ENCODE measurements around the gene PRKG2. TPM values are rescaled to one million over a fixed set of nuclear protein-coding genes. Genes with fewer than 3 reads are reported as not detected.
A peak's percentile ranks its signal among the peaks of the same experiment; 100 is the strongest.
"Not testable (repeated sequence)": the region's sequence is repeated elsewhere in the genome, so short reads cannot be mapped to it uniquely, and the experiment has no call there.

PRKG2 gene
- total RNA-seq, 1 donor from 2014 or later = 0.10 TPM

GRCh38 chr4:81235982-81236749, 21.1 kb upstream of the PRKG2 start:
- H3K4me3 Mint-ChIP-seq = no peak overlapping the region
- H3K36me3 Mint-ChIP-seq (ENCODE audit: low read depth) = no peaks in the 10 kb centered on the region
- peaks cover 12% of the 10 kb centered on the region for H3K9me3 Mint-ChIP-seq
- DNase-seq (ENCODE audit: low spot score) = no peak
- intact Hi-C loops (cut with micrococcal nuclease) = no loop called here
- no peaks in the 10 kb centered on the region for H3K27me3 Mint-ChIP-seq (ENCODE audit: insufficient read depth)
- H3K27ac Mint-ChIP-seq = no peak overlapping the region
- H3K4me1 Mint-ChIP-seq (ENCODE audit: low read depth) = no peaks in the 10 kb centered on the region

GRCh38 chr4:81227968-81228367, 12.9 kb upstream of the PRKG2 start:
- no peak overlapping the region for H3K4me3 Mint-ChIP-seq
- peaks cover 1% of the 10 kb centered on the region for H3K36me3 Mint-ChIP-seq (ENCODE audit: low read depth)
- H3K27me3 Mint-ChIP-seq (ENCODE audit: insufficient read depth) = no peaks in the 10 kb centered on the region
- no peaks in the 10 kb centered on the region for H3K4me1 Mint-ChIP-seq (ENCODE audit: low read depth)
- intact Hi-C loops (cut with micrococcal nuclease) = no loop called here
- peaks cover 22% of the 10 kb centered on the region for H3K9me3 Mint-ChIP-seq
- no peak for DNase-seq (ENCODE audit: low spot score)
- no peak overlapping the region for H3K27ac Mint-ChIP-seq

GRCh38 chr4:81227138-81227537, 12.1 kb upstream of the PRKG2 start:
- Mint-ChIP-seq H3K4me3 (no peak overlapping the region), H3K36me3 (ENCODE audit: low read depth) (peaks cover 1% of the 10 kb centered on the region), H3K9me3 (peaks cover 19% of the 10 kb centered on the region), H3K27ac (no peak overlapping the region), H3K4me1 (ENCODE audit: low read depth) (no peaks in the 10 kb centered on the region), H3K27me3 (ENCODE audit: insufficient read depth) (no peaks in the 10 kb centered on the region)
- intact Hi-C loops (cut with micrococcal nuclease) = no loop called here
- DNase-seq (ENCODE audit: low spot score) = no peak

GRCh38 chr4:81225252-81225651, 10.2 kb upstream of the PRKG2 start:
- no peaks in the 10 kb centered on the region for H3K4me1 Mint-ChIP-seq (ENCODE audit: low read depth)
- intact Hi-C loops (cut with micrococcal nuclease) = no loop called here

GRCh38 chr4:81222082-81222472, 7.1 kb upstream of the PRKG2 start:
- DNase-seq (ENCODE audit: low spot score); H3K27me3 Mint-ChIP-seq (ENCODE audit: insufficient read depth); H3K36me3 Mint-ChIP-seq (ENCODE audit: low read depth); H3K27ac Mint-ChIP-seq; H3K9me3 Mint-ChIP-seq; H3K4me3 Mint-ChIP-seq; intact Hi-C loops (cut with micrococcal nuclease); H3K4me1 Mint-ChIP-seq (ENCODE audit: low read depth): not testable (repeated sequence)

More at GRCh38 chr4:81225252-81225651, 10.2 kb upstream of the PRKG2 start:
- peaks cover 3% of the 10 kb centered on the region for H3K27me3 Mint-ChIP-seq (ENCODE audit: insufficient read depth)
- H3K9me3 Mint-ChIP-seq = peaks cover 1% of the 10 kb centered on the region
- H3K27ac Mint-ChIP-seq = no peak overlapping the region
- DNase-seq (ENCODE audit: low spot score) = no peak
- H3K4me3 Mint-ChIP-seq = no peak overlapping the region
- no peaks in the 10 kb centered on the region for H3K36me3 Mint-ChIP-seq (ENCODE audit: low read depth)

- H3K27ac Mint-ChIP-seq = no peak overlapping the region
- H3K36me3 Mint-ChIP-seq (ENCODE audit: low read depth) = no peaks in the 10 kb centered on the region
- DNase-seq (ENCODE audit: low spot score) = no peak
- no peaks in the 10 kb centered on the region for H3K4me1 Mint-ChIP-seq (ENCODE audit: low read depth)
- intact Hi-C loops (cut with micrococcal nuclease) = no loop called here
- no peak overlapping the region for H3K4me3 Mint-ChIP-seq
- no peaks in the 10 kb centered on the region for H3K9me3 Mint-ChIP-seq
- peaks cover 12% of the 10 kb centered on the region for H3K27me3 Mint-ChIP-seq (ENCODE audit: insufficient read depth)
These were observed 6.5 kb upstream of the PRKG2 start for GRCh38 chr4:81221303-81222081.

- H3K36me3 Mint-ChIP-seq (ENCODE audit: low read depth) = no peaks in the 10 kb centered on the region
- H3K4me3 Mint-ChIP-seq = no peak overlapping the region
- no peaks in the 10 kb centered on the region for H3K9me3 Mint-ChIP-seq
- no peaks in the 10 kb centered on the region for H3K4me1 Mint-ChIP-seq (ENCODE audit: low read depth)
- DNase-seq (ENCODE audit: low spot score) = no peak
- H3K27me3 Mint-ChIP-seq (ENCODE audit: insufficient read depth) = peaks cover 22% of the 10 kb centered on the region
- no peak overlapping the region for H3K27ac Mint-ChIP-seq
- intact Hi-C loops (cut with micrococcal nuclease) = no loop called here
These were observed 5.2 kb upstream of the PRKG2 start for GRCh38 chr4:81220271-81220670.

- Mint-ChIP-seq H3K4me1 (ENCODE audit: low read depth) (no peaks in the 10 kb centered on the region), H3K9me3 (no peaks in the 10 kb centered on the region), H3K4me3 (no peak overlapping the region), H3K27me3 (ENCODE audit: insufficient read depth) (peaks cover 24% of the 10 kb centered on the region), H3K36me3 (ENCODE audit: low read depth) (no peaks in the 10 kb centered on the region), H3K27ac (no peak overlapping the region)
- no peak for DNase-seq (ENCODE audit: low spot score)
- intact Hi-C loops (cut with micrococcal nuclease) = no loop called here
These were observed 3.2 kb upstream of the PRKG2 start for GRCh38 chr4:81218206-81218605.

GRCh38 chr4:81217779-81218178, 2.8 kb upstream of the PRKG2 start:
- DNase-seq (ENCODE audit: low spot score) = no peak
- Mint-ChIP-seq H3K4me3 (no peak overlapping the region), H3K27me3 (ENCODE audit: insufficient read depth) (peaks cover 24% of the 10 kb centered on the region), H3K36me3 (ENCODE audit: low read depth) (no peaks in the 10 kb centered on the region), H3K4me1 (ENCODE audit: low read depth) (no peaks in the 10 kb centered on the region), H3K9me3 (no peaks in the 10 kb centered on the region), H3K27ac (no peak overlapping the region)
- intact Hi-C loops (cut with micrococcal nuclease) = no loop called here

- Mint-ChIP-seq H3K27me3 (ENCODE audit: insufficient read depth) (peaks cover 26% of the 10 kb centered on the region), H3K9me3 (no peaks in the 10 kb centered on the region), H3K27ac (no peak overlapping the region), H3K36me3 (ENCODE audit: low read depth) (no peaks in the 10 kb centered on the region), H3K4me3 (no peak overlapping the region), H3K4me1 (ENCODE audit: low read depth) (no peaks in the 10 kb centered on the region)
- DNase-seq (ENCODE audit: low spot score) = no peak
- intact Hi-C loops (cut with micrococcal nuclease) = no loop called here
These were observed 909 bp upstream of the PRKG2 start for GRCh38 chr4:81215931-81216330.

- Mint-ChIP-seq H3K36me3 (ENCODE audit: low read depth) (no peaks in the 10 kb centered on the region), H3K27ac (peak overlapping the region; percentile 36), H3K27me3 (ENCODE audit: insufficient read depth) (peaks cover 28% of the 10 kb centered on the region), H3K4me1 (ENCODE audit: low read depth) (no peaks in the 10 kb centered on the region), H3K9me3 (no peaks in the 10 kb centered on the region), H3K4me3 (peak overlapping the region; percentile 71)
- intact Hi-C loops (cut with micrococcal nuclease) = no loop called here
- no peak for DNase-seq (ENCODE audit: low spot score)
These were observed 710 bp downstream of the PRKG2 start for GRCh38 chr4:81214144-81214880.

- Mint-ChIP-seq H3K4me3 (no peak overlapping the region), H3K27ac (no peak overlapping the region), H3K36me3 (ENCODE audit: low read depth) (no peaks in the 10 kb centered on the region), H3K9me3 (no peaks in the 10 kb centered on the region), H3K4me1 (ENCODE audit: low read depth) (no peaks in the 10 kb centered on the region), H3K27me3 (ENCODE audit: insufficient read depth) (peaks cover 28% of the 10 kb centered on the region)
- DNase-seq (ENCODE audit: low spot score) = no peak
- intact Hi-C loops (cut with micrococcal nuclease) = no loop called here
These were observed 1.4 kb downstream of the PRKG2 start for GRCh38 chr4:81213671-81214070.

- no peaks in the 10 kb centered on the region for H3K4me1 Mint-ChIP-seq (ENCODE audit: low read depth)
- H3K4me3 Mint-ChIP-seq = no peak overlapping the region
- intact Hi-C loops (cut with micrococcal nuclease) = no loop called here
- H3K27ac Mint-ChIP-seq = no peak overlapping the region
- no peaks in the 10 kb centered on the region for H3K9me3 Mint-ChIP-seq
- H3K27me3 Mint-ChIP-seq (ENCODE audit: insufficient read depth) = peaks cover 22% of the 10 kb centered on the region
- H3K36me3 Mint-ChIP-seq (ENCODE audit: low read depth) = no peaks in the 10 kb centered on the region
- no peak for DNase-seq (ENCODE audit: low spot score)
These were observed 3.1 kb downstream of the PRKG2 start for GRCh38 chr4:81211956-81212355.
